GM21515 (cell line): Measurements from ENCODE around the gene TMEM35A.
"Not testable (repeated sequence)": the region's sequence is repeated elsewhere in the genome, so short reads cannot be mapped to it uniquely, and the experiment has no call there.

Experiments
- ATAC-seq: cut with Tn5 transposase; IDR thresholded peaks from one replicate; pipeline ENCODE4 v1.9.1; 2021; ENCODE audit not compliant: unreplicated experiment

The TMEM35A gene, protein sequence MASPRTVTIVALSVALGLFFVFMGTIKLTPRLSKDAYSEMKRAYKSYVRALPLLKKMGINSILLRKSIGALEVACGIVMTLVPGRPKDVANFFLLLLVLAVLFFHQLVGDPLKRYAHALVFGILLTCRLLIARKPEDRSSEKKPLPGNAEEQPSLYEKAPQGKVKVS

DNA sequence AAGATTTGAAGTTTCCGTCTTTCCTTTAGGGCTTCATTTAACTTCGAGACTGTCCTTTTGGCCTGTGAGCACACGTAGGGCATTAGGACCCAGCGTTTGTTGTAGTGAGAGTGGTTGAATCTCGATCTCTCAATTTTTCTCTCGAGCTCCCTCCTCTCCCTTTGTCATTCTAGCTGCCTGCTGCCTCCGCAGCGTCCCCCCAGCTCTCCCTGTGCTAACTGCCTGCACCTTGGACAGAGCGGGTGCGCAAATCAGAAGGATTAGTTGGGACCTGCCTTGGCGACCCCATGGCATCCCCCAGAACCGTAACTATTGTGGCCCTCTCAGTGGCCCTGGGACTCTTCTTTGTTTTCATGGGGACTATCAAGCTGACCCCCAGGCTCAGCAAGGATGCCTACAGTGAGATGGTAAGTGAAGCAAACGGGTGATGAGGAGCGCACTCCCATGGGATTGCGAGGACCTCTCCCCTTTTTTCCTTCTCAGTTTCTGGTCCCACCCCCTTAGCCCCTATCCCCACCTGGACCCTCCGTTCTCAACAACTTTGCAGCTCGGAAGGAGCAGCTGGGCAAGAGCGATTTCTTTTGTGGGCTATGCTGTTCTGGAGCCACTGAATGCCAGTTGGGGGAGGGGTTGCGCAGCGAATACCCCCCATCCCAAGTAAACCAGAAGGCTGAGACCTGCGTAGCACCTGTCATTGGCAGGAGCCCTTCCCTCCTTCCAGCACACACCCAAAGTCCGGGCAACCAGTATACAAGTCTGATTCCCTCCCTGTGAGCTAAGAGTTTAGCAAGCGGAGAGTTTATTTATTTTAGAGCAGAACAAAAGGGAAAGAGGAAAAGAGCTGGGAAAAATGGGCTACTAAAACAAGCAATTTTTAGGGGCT is at the start of gene TMEM35A:
TSS of gene TMEM35A (plus strand) at position 164 of the 883 bp plus-strand sequence. CDS start at position 288, 124 bp downstream.
- no peak for ATAC-seq

DNA sequence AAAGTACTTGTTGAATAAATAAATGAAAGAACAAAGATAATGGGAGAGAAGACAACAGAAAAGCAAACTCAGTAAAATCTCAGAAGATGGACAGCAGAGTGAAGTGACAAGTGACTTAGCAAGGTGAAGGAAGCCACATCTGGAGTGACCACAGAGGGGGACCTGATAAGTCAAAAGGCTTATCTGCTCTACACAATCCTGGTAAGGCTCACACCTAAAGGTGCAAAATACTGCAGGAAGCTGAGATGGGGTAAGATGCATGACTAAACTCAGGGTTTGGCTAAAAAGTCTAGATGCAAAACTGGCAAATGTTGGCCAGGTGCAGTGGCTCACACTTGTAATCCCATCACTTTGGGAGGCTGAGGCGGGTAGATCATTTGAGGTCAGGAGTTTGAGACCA is 49.0 kb upstream of the TMEM35A start:
- ATAC-seq = no peak

DNA sequence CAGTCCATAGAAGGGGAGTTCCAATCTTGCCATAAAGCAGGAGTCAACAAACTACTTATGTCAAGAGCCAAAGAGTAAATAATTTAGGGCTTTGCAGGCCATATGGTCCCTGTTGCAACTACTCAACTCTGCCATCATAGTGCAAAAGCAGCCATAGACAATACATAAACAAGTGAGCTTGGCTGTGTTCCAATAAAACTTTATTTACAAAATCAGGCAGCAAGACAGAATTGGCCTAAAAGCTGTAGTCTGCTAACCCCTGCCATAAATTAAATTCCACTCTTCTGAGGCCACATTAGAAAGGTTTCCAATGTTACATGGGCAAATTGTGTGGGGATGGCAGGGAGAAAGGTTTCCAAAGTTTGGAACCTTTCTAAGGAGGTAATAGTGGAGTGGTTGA is 41.4 kb upstream of the TMEM35A start:
- no peak for ATAC-seq

DNA sequence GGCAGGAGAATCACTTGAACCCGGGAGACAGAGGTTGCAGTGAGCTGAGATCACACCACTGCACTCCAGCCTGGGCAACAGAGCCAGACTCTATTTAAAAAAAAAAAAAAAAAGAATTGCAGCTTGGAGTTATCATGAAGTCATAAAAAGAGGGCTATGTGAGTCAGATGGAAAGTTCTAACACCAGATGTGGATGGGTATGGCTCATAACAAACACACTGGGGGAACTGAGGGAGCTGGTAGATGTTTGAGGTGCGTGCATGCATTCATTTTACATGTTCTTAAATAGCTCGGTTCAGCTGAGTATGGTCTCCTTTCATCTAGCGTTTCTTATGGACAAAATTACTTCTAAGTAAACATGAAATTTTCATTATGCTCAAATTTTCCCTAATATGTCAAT is 38.5 kb upstream of the TMEM35A start:
- ATAC-seq = no peak

DNA sequence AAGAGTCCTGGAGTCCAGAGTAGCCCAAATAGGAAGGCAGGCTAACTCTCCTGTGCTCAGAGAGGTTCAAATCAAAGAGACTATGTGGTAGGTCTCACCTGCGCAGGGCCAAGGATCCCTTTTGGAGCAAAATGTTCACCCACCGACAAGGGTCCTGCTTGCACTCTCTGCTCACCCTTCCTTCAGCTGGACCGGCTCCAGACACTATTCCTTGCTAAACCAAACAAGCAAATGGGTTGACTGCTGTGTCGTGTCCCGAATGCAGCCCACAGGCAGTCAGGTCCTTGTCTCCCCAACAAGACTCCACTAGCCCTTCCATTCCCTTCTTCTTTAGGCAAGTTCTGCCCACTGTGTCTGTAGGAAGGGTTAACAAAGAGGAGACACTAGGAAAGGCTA is 27.5 kb upstream of the TMEM35A start:
- ATAC-seq = no peak

DNA sequence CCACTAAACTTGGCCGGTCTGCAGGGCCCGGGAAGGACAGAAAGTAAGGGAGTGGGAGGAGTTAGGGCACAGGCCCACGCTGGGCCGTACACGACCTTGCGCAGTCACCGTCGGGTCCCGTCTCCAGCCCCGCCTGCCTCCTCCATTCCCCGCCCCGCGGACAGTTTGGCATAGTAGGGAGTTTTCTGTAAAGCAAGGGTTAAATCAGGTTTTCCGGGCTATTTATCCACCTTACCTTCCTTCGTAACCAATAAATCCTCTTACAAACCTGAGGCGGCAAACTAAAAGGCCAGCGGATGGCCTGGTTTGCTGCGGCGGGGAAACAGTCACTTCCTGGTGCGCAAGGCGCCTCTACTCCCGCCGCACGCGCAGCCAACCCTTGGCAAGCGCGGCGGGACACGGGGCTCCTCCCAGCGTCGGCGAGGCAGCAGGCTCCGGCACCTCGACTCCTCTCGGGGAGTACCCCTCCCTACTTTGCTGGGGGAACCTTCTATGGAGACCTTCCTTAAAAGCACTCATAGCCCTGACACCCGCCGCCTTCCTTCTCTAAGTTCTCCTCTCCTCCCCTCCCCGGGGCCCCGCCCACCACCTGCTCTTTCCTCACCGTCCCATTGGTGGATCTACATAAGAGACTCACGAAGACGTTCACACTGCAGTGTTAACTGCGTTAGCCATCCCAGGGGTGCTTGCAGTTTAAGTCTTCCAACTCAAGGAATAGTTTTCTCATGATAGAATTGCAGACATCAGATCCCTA is 27.0 kb upstream of the TMEM35A start, which contains the start of gene TRMT2B:
TSS of gene TRMT2B (minus strand) at position 563 of the 754 bp plus-strand sequence. CDS start 9,822 bp downstream, outside the sequence.
- ATAC-seq = peak; percentile 96

DNA sequence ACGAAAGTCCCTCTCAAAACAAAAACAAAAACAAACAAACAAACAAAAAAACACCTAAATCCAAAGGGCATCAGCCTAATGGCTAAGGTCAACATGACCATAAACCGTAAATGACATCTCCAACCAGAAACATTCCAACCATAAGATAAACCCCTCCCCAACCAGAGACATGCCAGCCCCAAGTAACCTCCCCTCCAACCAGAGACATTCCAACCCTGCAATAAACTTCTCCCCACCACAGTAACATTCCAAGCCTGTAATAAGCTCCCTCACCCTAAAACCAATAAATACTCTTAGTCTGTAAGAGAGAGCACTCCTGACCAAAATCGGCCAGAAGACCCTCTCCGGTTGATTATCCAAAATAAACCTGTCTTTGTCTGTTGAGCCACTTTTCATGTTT is 22.1 kb upstream of the TMEM35A start:
- not testable (repeated sequence) for ATAC-seq

DNA sequence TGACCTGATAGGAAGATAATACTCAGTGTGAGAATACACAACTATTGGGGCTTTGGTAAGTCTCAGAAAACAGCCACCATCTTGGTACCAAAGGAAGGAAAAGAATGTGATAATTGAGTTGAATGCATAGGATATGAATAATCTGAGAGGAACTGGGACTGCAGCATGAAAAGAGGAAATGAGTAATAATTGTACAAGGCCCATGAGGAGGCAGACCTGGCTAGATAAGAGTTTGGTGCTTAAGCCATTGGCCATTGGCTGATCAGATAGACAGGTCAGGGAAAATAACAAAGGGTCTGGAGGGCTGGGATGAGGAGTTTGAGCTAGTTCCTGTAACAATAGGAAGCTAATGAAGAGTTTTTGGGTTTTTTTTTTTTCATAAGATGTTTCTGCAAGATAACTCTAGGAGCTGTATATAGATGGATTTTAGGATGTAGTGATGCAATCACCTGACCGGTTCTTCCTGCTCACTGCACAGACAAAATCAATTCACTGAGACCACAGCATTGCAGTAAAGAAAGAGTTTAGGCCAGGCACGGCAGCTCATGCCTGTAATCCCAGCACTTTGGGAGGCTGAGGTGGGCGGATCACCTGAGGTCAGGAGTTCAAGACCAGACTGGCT is 21.5 kb upstream of the TMEM35A start:
- ATAC-seq = peak; percentile 94

DNA sequence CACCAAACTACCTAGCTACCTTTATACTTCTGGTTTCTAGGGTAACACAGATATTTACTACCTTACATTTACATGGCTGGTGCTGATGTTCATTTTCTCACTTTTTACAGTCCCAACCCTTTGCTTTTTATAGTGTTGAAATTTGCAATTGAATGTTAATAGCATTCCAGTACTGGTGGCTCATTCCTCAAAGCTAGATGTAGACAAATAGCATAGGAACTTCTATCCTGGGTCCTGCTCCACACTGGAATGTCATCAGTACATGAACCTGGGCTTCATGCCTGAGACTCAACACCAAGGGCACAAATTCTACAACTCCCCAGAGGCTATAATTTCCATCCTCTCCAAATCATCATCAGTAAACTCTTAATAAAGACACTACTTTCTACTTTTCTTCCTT is 16.5 kb upstream of the TMEM35A start:
- no peak for ATAC-seq

DNA sequence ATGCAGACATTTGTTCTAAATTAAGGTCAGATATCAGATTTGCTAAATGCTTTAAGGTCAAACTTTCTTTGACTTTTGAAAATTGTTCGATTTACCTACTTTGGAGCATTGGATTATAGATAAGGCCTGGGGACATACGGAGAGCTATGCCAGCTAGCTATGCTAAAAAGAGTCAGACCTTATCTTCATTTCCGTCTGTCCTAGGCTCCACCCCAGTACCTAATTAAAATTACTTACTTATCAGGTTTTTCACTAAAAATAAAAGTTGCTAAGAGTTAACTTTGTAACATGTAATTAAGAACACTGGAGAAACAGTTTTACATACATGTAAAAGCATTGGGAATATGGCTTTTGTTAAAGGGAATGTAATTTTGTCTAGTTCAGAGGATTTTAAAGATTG is 7.1 kb upstream of the TMEM35A start:
- no peak for ATAC-seq

DNA sequence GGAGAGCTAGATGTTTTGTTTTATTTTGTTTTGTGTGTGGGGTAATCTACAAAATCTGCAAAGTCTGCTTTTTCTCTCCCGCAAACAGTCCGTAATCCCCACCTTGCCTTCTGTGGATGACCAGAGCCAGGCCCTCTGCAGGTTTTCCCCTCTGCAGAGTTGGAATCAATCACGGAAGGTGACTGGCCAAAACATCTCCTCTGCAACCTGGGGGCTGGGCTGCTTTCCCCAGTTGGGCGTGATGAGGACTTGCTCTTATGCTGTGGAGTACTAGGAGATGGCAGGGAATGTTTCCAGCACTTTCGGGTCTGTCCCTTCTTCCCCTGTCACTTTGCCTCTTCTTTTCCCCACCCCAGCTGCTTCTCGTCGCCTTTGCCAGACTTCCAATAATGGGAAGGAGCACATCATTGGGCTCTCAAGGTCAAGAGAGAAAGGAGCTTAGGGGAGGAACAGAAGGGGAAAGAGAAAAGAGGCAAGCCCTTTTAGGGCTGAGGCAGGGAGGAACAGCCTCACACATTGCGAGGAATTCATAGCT is 1.1 kb downstream of the TMEM35A start:
- no peak for ATAC-seq

DNA sequence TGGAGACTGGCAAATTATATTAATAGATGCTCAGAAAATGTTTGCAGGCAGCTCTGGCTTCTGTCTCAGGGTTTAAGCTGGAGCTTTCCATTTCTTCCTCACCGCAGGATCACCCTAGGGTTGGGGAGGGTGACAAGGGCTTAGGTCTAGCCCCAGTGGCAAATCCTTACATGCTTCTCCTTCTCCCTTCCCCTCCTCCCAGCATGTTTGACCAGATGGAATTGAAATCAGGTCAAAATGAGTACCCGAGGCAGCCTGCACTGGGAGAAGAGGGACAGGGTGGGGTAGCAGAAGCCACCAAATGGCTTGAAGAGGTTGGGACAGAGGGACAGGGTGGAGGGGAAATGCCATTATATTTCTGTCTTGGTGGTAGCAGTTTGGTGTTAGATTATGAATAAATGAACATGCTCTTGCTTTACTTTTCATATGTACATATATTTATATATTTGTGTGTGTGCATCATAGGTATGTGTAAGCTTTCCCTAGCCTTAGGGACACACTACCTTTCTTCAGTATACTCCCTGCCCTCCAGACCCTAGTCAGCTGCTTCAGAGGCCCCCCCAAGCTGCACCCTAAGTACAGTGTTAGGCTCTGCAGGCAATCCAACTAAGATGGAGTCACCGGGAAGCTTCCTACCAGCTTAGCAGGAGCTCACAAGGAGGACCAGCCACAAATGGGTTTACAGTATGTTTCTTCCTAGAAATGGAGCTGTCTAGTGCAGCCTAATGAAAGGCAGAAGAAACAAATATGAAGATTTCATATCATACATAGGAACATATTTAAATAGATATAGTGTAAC is 1.8 kb downstream of the TMEM35A start:
- no peak for ATAC-seq

DNA sequence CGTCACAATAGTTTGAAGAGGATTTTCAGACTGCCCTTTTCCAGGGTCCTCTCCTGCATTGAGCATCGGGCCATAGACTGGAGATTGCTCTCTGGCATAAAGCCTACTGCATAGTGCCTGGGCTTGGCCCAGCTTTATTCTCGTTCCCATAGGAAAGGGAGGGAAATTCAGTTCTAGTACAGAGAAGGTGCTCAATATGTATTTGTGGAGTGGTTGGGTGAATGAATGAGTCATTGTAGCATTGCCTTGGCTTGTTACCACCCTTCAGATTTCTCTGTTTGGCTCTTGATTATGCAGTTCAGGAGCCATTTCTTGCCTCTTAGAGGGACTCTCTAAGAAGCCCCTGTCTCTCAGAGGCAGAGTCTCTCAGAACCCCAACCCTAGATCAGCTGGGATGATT is 2.6 kb downstream of the TMEM35A start:
- no peak for ATAC-seq

DNA sequence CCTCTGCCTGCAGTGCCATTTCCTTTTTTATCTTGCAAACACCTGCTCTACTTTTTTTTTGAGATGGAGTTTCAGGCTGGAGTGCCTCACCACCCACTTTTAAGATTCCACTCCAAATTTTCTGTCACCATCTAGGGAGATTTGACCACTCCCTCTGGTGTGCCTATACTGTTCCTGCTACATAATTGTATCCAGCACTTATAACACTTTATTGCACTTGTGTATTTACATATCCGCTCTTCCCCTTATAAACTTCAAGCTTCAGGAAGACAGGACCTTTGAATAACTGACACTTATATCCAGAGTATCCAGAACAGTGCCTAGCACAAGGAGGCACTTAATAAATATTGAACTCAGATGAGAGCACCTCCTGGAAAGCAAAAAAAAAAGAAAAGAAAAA is 13.1 kb downstream of the TMEM35A start:
- ATAC-seq = no peak

DNA sequence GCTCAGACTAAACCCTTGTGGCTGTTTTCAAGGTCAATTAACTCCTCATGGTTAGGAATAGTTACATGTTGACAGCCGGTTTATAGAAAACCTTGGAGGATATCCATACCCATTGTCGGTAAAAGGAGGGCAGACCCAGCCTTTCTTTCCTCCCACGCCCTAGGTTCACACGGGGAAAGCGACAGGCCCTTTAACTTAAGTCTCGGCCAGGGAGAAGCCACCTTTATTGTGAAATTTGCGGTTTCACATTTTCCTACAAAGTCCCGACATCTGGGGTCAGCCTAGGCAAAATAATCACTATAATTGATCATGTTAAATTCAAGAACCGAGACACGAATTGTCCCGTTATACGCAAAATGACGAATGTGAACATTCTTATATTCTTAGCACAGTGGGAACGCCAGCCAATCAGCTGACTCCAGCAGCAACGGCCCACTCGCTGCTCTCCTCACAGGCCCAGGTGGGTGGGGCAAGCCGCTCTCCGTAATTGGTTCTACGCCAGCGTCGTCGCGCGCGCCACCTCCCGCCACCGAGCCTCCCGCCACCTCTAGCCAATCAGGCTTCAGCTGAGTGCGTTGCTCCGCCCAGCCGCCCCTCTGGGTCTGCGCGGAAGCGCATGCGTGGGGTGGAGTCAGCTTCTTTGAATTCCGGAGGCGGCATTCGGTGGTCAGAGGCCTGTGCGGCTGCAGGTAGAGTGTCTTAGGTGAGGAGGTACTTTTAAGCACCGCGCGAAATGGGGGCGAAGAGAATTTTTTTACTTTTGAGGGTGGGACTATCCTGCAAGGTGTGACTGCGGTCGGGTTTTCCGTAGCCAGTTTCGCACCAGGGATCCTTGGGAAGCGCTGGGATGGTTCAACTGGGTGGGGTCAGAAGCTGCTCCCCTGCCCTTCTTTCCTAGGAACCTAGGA is 19.1 kb downstream of the TMEM35A start, which contains the start of gene CENPI:
TSS of gene CENPI (plus strand) at position 659 of the 908 bp plus-strand sequence. CDS start 2,867 bp downstream, outside the sequence.
- peak; percentile 100 for ATAC-seq

DNA sequence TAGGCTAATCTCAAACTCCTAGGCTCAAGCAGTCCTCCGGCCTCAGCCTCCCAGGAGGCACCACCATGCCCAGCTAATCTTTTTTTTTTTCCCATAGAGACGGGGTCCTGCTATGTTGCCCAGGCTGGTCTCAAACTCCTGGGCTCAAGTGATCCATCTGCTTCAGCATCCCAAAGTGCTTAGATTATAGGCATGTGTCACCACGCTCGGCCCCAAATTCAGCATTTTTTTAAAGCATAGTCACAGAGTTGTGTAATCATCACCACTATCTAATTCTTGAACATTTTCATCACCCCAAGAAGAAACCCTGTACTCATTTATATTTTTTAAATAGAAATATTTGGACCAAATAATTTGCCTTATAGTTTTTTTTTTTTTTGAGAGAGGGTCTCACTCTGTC is 29.6 kb downstream of the TMEM35A start:
- ATAC-seq = no peak

DNA sequence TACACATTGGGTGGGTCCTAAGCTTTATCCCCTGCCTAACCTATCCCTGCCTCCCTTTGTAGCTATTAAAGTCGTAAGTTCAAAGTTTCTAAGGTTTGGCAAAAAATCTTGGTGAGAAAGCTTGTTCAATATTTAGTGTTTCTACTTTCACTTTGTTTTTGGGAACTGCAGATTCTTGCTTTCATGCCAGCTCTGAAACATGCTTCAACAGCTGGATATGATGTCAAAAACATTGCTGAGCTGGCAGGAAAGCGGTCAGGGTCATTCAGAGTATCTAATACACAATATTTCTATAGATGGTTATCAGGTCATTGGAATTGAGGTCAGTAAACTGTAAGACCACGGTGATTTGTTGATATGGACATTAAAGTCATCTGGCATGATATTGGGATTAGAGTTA is 39.0 kb downstream of the TMEM35A start:
- ATAC-seq = no peak

DNA sequence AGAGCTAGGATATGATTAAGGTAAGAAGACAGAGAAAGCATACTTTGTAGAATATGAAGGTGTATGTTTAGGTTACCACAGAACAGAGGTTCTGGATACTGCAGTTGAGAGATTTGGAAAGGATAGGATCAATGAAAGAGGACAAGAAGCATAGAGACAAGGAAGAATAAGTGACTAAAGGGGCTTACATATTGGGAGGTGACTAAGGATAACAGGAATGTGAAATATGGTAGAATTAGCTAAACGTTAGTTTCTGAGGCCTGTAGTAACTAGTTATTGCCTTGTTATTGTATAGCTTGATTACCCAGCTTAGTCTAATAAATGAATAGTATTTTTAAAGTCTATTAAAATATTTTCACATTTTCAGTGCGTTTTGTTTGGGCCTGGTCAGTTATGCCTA is 57.6 kb downstream of the TMEM35A start:
- no peak for ATAC-seq
